Heart left ventricle (tissue), 13 donors: ENCODE data around the gene NCOA3.

Experiments used
- POLR2A ChIP-seq, 2 donors: fragments of 450-650 bp; IDR thresholded peaks; one replicate each; pipeline ENCODE4 v1.6.1; 2017; ENCODE audit warnings: antibody characterized with exemption in 2 of 2, mild to moderate bottlenecking in 2 of 2, moderate library complexity in 2 of 2
- TF ChIP-seq, protein P1 (sequence below), 12 donors: fragments of 200-600 bp; sonication (generic) in 4 of 12; IDR thresholded peaks; one replicate each; pipeline versions ENCODE4 v1.5.0 to v1.8.0; 2018 to 2022; ENCODE audit warnings: antibody characterized with exemption in 12 of 12, mild to moderate bottlenecking in 5 of 12
- donor health status: ischemic (EF 13 %, LVEDD 7.1; RV severe dilation, severe dysfunction).
- donor health status: DM: no; HTN: yes; CAD: no.
- donor health status: DM: no; HTN: no; CAD: no.
- donor health status: ischemic (EF 25% LVEDD 6.9; RV normal size, moderate dysfunction).
- donor health status: ischemic (EF 25% LVEDD 5.7; RV mildly dilated, moderate dysfunction).
- donor health status: ischemic (EF 35%, LVEDD 5.7; RV mildly dilated, moderate dysfunction).
- donor health status: nonischemic (EF 11% LVEDD 7.7; RV severe dilation, severe dysfunction).
- donor health status: DM: yes; HTN: yes; CAD: no.
- donor health status: PGD.
- donor health status: ischemic (EF 29% LVEDD 5.4; RV normal size, mild dysfunction).
- donor health status: nonischemic (EF 23%, LVEDD 6.1; RV moderate dilation, normal function).

DNA sequence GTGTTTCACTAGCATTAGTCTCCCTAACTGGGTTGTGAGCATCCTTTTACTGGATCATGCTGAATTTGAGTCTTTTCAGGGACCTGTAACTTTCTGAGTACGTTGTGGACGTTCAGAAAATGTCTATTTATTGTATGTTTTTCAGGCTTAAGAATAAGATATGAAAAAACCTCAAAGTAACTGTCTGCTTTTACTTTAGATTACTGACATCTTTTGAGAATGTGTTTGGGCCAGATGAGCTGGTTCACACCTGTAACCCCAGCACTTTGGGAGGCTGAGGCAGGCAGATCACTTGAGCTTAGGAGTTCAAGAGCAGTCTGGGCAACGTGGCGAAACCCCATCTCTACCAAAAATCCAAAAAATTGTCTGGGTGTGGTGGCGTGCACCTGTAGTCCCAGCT lies 32.7 kb downstream of the NCOA3 start:
- TF ChIP-seq, protein P1, sequence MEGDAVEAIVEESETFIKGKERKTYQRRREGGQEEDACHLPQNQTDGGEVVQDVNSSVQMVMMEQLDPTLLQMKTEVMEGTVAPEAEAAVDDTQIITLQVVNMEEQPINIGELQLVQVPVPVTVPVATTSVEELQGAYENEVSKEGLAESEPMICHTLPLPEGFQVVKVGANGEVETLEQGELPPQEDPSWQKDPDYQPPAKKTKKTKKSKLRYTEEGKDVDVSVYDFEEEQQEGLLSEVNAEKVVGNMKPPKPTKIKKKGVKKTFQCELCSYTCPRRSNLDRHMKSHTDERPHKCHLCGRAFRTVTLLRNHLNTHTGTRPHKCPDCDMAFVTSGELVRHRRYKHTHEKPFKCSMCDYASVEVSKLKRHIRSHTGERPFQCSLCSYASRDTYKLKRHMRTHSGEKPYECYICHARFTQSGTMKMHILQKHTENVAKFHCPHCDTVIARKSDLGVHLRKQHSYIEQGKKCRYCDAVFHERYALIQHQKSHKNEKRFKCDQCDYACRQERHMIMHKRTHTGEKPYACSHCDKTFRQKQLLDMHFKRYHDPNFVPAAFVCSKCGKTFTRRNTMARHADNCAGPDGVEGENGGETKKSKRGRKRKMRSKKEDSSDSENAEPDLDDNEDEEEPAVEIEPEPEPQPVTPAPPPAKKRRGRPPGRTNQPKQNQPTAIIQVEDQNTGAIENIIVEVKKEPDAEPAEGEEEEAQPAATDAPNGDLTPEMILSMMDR (IDR thresholded peaks at IDR 0.05) = no peak
- TF ChIP-seq POLR2A (IDR thresholded peaks at IDR 0.05) = no peak
